ENCODE results near the gene MTG1.
"Not testable (repeated sequence)": the region's sequence is repeated elsewhere in the genome, so short reads cannot be mapped to it uniquely, and the experiment has no call there.

Gene MTG1

DNA sequence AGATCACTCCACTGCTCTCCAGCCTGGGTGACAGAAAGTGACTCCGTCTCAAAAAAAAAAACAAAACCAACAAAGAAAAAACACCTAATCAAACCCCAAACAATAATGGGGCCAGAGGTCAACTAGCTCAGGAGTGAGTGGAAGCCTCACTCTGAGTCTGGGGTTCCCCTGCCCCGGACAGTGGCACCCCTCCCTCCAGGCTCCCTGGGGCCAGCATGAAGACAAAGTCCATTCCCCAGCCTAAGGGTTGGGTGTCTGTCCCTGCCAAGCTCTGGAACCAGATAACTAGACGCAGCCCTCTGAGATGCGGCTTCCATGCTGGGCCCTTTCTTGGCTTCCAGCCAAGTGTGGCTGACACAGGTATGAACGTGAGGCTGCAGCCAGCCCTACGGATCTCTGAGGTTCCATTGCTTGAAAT is 34.4 kb upstream of the MTG1 start:
- DNase-seq = no peak

GRCh38 chr10:133359972-133360610 is 33.9 kb upstream of the MTG1 start:
- DNase-seq = no peak

GRCh38 chr10:133361227-133361626 is 32.7 kb upstream of the MTG1 start:
- no peak for DNase-seq

GRCh38 chr10:133361773-133362441 is 32.0 kb upstream of the MTG1 start:
- DNase-seq = no peak

GRCh38 chr10:133362846-133363245 is 31.1 kb upstream of the MTG1 start:
- no peak for DNase-seq

DNA sequence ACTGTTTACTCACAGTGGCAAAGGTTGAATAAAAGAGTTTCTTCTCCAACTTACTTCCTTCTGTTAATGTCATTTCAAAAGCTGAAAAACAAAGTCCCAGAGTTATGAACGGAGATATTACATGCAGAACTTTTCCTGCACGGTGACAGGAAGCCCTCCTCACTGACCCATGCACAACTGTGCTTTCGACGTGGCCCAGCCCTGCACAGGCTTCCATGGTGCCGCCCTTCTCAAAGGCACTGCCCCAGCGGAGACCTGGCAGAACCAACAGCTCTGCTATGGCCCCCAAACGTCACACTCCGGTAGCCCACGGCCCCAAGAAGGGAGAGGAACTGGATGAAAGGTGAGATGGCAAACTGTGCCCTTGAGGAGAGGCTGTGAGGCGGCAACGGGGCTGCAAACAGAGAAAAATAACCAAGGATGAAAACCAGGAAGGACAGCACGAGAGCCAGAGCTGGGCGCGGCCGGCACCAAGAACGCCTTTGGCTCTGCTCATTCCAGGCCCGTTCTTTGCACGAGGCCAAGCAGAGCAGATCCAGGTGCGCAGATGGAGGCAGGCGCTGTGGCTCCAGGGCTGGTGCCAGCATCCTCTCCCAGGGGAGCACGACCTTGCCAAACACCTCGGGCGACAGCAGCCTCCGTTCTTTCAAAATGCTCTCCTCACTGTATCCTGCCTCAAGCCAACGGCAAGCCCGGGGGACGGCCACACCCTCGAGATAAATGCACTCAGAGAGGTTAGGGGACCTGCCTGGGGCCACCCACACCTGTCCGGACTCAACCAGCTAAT is 29.1 kb upstream of the MTG1 start:
- no peak for DNase-seq

GRCh38 chr10:133365461-133366129 is 28.4 kb upstream of the MTG1 start:
- no peak for DNase-seq

DNA sequence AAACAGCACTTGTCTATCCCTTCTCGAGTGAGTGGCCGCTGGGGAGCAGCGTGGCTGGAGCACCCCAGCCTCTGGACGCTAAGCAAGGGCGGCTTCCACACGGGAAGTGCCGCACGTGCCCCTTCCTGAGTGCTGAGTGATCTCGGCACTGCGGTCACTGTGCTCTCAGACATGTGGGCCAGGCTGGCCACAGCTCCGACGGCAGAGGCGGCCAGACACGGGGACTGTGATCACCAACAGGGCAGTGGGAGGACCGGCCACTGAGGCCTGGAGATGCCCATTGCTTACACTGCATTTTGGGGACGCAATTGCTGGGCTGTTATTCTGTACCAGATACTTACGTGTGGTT is 27.9 kb upstream of the MTG1 start:
- no peak for DNase-seq

DNA sequence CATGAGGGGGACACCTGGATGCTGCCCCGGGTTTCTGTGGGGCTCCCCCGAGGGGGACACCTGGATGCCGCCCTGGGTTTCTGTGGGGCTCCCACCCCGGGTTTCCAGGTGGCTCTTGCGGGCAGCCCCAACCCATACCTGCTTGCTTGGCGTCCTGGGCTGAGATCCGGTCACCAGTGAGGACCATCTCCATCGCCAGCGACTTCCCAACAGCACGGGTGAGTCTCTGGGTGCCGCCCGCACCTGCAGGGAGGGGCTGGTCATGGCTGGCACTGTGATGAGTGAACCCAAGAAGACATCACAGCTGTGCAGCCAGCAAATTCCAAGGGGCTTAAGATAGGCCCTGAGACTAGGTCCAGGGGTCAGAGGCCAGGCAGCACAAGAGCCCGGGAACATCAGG is 27.2 kb upstream of the MTG1 start:
- no peak for DNase-seq

GRCh38 chr10:133367461-133367860 is 26.5 kb upstream of the MTG1 start:
- not testable (repeated sequence) for DNase-seq

DNA sequence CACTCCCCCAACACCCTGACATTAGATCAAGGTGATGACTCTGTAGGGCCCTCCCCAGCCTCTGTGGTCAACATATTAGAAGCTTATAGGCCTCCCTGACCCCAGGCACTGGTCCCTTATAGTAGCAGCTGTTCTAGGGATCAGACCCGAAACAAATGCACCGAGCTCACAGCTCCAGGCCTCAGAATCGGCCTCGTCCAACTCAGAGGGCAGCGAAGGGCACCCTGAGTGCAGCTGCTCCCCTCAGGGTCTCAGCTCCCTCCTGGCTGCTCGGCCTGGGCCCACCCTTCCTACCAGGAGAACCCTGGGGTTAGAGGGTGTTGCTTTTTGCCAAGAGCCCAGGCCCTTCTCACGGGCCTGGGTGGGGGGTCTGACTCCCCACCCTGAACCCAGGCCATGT is 25.8 kb upstream of the MTG1 start:
- no peak for DNase-seq

DNA sequence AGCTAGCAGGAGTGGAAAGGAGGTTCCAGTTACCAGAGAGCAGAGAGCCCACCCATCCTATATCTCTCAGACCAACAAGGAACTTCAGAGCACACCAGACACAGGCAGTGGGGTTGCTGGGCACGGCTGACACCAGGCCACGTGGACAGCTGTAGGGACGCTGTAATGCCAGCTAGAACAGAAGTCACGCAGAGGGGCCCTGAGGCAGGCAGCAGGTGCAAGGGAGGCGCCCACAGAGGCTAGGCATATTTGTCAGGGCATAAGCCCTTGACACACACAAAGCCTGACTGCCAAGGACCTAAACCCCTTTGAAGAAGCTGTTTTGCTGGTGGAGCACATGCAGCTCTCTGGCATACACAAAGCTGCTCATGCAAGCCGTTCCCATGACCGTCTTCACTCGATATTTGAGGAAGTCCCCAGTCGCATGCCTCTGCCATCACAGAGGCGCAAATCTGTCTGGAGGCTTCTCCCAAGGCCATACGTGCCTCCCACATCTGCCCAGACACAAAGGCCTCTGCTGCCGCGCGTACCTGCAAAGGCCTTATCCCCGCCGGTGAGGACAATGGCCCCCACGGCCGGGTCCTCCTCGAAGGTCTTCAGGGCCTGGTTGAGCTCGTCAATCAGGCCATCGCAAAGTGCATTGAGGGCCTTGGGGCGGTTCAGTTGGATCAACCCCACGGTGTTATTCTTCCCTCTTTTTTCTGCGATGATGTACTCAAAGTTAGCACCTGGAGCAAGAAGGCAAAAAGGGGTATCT is 23.7 kb upstream of the MTG1 start:
- DNase-seq = no peak

DNA sequence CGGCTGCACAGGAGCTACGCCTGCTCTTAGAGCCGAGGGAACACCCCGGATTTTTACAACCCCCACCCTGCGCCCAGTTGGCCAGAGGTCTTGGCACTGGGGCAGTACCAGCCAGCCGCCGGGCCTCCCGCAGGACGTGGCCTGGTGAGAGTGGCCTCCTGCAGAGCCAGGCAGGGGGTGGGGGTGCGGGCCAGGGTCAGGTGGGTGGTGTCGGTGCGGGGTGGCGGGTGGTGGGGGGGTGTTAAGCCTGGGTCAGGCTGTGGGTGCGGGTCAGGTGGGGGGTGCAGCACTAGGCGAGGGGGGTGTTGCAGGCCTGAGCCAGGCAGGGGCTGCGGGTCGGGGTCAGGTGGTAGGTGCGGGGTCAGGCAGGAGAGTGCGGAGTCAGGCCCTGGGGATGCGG is 21.4 kb upstream of the MTG1 start:
- no peak for DNase-seq

DNA sequence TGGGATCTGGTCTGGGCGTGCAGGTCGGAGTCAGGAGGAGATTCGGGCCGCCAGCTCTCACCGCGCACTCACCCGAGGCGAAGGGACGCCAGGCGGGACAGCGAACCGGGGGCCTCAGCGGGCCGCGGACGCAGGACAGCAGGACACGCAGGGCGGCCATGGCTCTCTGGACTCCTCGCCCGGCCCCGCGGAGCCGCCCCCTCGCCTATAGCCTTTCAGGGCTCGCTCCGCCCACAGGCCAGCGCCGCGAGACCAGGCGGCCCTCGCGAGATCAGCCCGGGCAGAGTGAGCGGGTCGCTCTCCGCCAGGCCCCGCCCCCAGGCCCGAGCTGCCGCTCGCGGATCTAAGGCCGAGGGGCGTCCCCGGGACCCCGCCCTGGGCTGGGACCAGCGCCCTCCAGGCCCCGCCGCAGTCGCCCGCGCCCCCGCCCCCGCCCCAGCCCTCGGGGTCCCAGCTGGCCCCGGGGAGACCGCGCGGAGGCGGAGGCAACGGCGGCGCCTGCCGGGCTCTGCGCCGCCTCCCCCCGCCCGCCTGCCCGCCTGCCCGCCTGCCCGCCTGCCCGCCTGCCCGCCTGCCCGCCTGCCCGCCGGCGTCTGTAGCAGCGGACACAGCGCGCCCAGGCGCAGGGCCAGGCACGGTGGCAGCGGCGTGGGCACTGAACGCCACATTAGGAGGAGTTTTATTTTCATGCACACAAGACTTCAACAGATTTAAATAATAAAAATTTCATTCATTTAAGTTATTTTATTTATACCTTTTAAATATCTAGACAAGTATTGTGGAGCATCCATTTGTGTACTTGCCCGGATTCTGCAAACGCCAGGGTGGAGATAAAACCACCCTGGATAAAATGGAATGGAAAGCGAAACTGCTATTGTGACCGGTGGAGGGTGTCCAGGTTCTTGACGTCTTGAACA is 20.5 kb upstream of the MTG1 start, which contains the start of gene ECHS1:
Gene ECHS1, minus strand, starts transcription at position 181 of the 917 bp plus-strand sequence. Its CDS starts 21 bp downstream, at position 160.
- peak; percentile 95 for DNase-seq

- DNase-seq = no peak
These were observed 18.4 kb upstream of the MTG1 start for GRCh38 chr10:133375357-133376115.

- not testable (repeated sequence) for DNase-seq
These were observed 17.8 kb upstream of the MTG1 start for GRCh38 chr10:133376183-133376582.

GRCh38 chr10:133377025-133377817 is 16.7 kb upstream of the MTG1 start:
- no peak for DNase-seq

- no peak for DNase-seq
These were observed 16.1 kb upstream of the MTG1 start for GRCh38 chr10:133377818-133378250.

- DNase-seq = peak; percentile 32
These were observed 15.5 kb upstream of the MTG1 start for GRCh38 chr10:133378251-133379096.

All from activated CD4-positive, alpha-beta T cell treated with anti-CD3 and anti-CD28 coated beads, Interleukin-2, amount 50 U/mL, for 16 hours (primary cell).